ENCODE data around the gene DLAT.

GRCh38 chr11:112085822-112086421 lies 60.7 kb downstream of the DLAT start:
- TF ChIP-seq CTCF (conservative IDR thresholded peaks at IDR 0.05; ENCODE audit: low read length) (no peak), EZH2phosphoT487 (IDR thresholded peaks at IDR 0.05; ENCODE audit: borderline replicate concordance) (no peak)

Data from Loucy (cell line).